Astrocyte (in vitro differentiated cells and primary cell): ENCODE results near the gene SUOX. TPM values are rescaled to one million over a fixed set of nuclear protein-coding genes. Genes with fewer than 3 reads are reported as not detected.

Source experiments
- DNase-seq: peaks from one replicate; pipeline ENCODE4 v3.0.0-alpha.2; 2010; ENCODE audit warnings: low read depth
- FAIRE-seq: peaks from 2 replicates; lab custom pipeline; 2011; peaks lifted over from hg19 to GRCh38; lab: Jason Lieb, UNC
- H2AFZ ChIP-seq: 2 replicates; pipeline ENCODE4 v1.6.0; 2012; ENCODE audit warnings: low read depth, low read length, inconsistent platforms
- H3K27ac ChIP-seq: 2 replicates; pipeline ENCODE4 v1.5.1; 2011; ENCODE audit warnings: low read depth, low read length, inconsistent platforms
- H3K27me3 ChIP-seq: 2 replicates; pipeline ENCODE4 v1.6.0; 2011; ENCODE audit warnings: low read length, inconsistent platforms; ENCODE audit not compliant: insufficient read depth
- H3K36me3 ChIP-seq: 2 replicates; pipeline ENCODE4 v1.5.1; 2011; ENCODE audit warnings: low read length, inconsistent platforms; ENCODE audit not compliant: insufficient read depth
- H3K4me1 ChIP-seq: 2 replicates; pipeline ENCODE4 v1.5.1; 2011; ENCODE audit warnings: low read length, inconsistent platforms; ENCODE audit not compliant: insufficient read depth
- H3K4me2 ChIP-seq: 2 replicates; pipeline ENCODE4 v1.6.0; 2012; ENCODE audit warnings: low read length, inconsistent platforms
- H3K4me3 ChIP-seq: 2 replicates; pipeline ENCODE4 v1.5.1; 2011; ENCODE audit warnings: low read depth, mild to moderate bottlenecking, low read length, inconsistent platforms; ENCODE audit not compliant: insufficient read depth
- H3K79me2 ChIP-seq: 2 replicates; pipeline ENCODE4 v1.6.0; 2012; ENCODE audit warnings: mild to moderate bottlenecking, low read length, inconsistent platforms; ENCODE audit not compliant: insufficient read depth
- H3K9ac ChIP-seq: 2 replicates; pipeline ENCODE4 v1.6.0; 2012; ENCODE audit warnings: mild to moderate bottlenecking, low read length, inconsistent platforms
- H3K9me3 ChIP-seq: 2 replicates; pipeline ENCODE4 v1.5.1; 2012; ENCODE audit warnings: low read depth, mild to moderate bottlenecking, low read length, inconsistent platforms; ENCODE audit not compliant: insufficient read depth
- H4K20me1 ChIP-seq: 2 replicates; pipeline ENCODE4 v1.6.0; 2012; ENCODE audit warnings: low read length, inconsistent platforms; ENCODE audit not compliant: insufficient read depth
- H3K27ac Mint-ChIP-seq: one replicate; pipeline ENCODE4 v1.8.0; 2021; ENCODE audit warnings: mild to moderate bottlenecking, mixed read lengths; ENCODE audit not compliant: unreplicated experiment
- H3K27me3 Mint-ChIP-seq: one replicate; pipeline ENCODE4 v1.8.0; 2021; ENCODE audit warnings: low read depth, mixed read lengths; ENCODE audit not compliant: unreplicated experiment
- H3K36me3 Mint-ChIP-seq: one replicate; pipeline ENCODE4 v1.8.0; 2021; ENCODE audit warnings: low read depth, mixed read lengths; ENCODE audit not compliant: unreplicated experiment
- H3K4me1 Mint-ChIP-seq: one replicate; pipeline ENCODE4 v1.8.0; 2021; ENCODE audit warnings: low read depth, mixed read lengths; ENCODE audit not compliant: unreplicated experiment
- H3K4me3 Mint-ChIP-seq: one replicate; pipeline ENCODE4 v1.8.0; 2021; ENCODE audit warnings: mild to moderate bottlenecking, moderate library complexity, mixed read lengths; ENCODE audit not compliant: unreplicated experiment
- H3K9me3 Mint-ChIP-seq: one replicate; pipeline ENCODE4 v1.8.0; 2021; ENCODE audit warnings: mild to moderate bottlenecking, mixed read lengths; ENCODE audit not compliant: unreplicated experiment
- CTCF ChIP-seq: IDR thresholded peaks from 2 replicates; pipeline ENCODE4 v1.5.1; 2011; ENCODE audit warnings: low read depth, mild to moderate bottlenecking, inconsistent platforms, low read length, moderate library complexity; ENCODE audit not compliant: insufficient read depth
- EZH2 ChIP-seq: IDR thresholded peaks from 2 replicates; pipeline ENCODE4 v1.6.1; 2012; ENCODE audit warnings: mild to moderate bottlenecking, low read length, inconsistent platforms; ENCODE audit not compliant: insufficient read depth
- total RNA-seq: library from RNA; stranded (reverse); gene quantifications from 2 replicates; pipeline ENCODE4 v1.2.1, GENCODE V29; 2021

Gene SUOX
- total RNA-seq, 1 donor from 2014 or later = 14.3 TPM

GRCh38 chr12:56017181-56017580 lies 20.1 kb downstream of the SUOX start:
- Histone ChIP-seq H3K4me2 (no peak overlapping the region), H3K79me2 (no peaks in the 10 kb centered on the region), H3K9me3 (no peaks in the 10 kb centered on the region), H3K36me3 (no peaks in the 10 kb centered on the region), H3K27me3 (no peaks in the 10 kb centered on the region), H3K27ac (no peak overlapping the region), H2AFZ (no peak overlapping the region), H3K4me3 (no peak overlapping the region), H3K9ac (no peak overlapping the region), H4K20me1 (no peaks in the 10 kb centered on the region), H3K4me1 (no peaks in the 10 kb centered on the region)
- Mint-ChIP-seq H3K4me3 (no peak overlapping the region), H3K9me3 (no peaks in the 10 kb centered on the region), H3K4me1 (peaks cover 15% of the 10 kb centered on the region), H3K36me3 (peaks cover 10% of the 10 kb centered on the region), H3K27me3 (no peaks in the 10 kb centered on the region), H3K27ac (no peak overlapping the region)
- no peak for TF ChIP-seq CTCF
- TF ChIP-seq EZH2 = no peak
- no peak for FAIRE-seq
- DNase-seq = no peak

DNA sequence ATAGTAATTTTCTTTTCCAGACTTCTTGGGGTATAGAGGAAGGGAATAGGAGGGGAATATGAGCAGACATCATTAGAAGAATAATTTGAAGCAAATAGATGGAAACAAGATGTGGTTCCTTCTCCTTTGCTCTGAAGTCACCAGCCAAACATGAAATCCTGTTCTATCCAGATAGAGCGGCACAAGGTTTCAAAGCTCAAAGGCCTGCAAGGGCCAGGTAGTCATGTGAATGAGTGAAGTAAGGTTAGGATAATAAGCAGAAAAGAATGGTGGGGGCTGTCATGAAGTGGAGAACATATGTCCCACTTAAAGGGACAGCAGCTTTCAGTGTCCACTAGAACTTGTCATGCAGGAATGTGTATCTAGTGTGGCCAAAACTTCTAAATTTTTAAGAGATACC lies 21.3 kb downstream of the SUOX start:
- H3K4me3 Mint-ChIP-seq = no peak overlapping the region
- Histone ChIP-seq H3K36me3 (no peaks in the 10 kb centered on the region), H3K9ac (no peak overlapping the region), H3K27ac (no peak overlapping the region), H3K27me3 (no peaks in the 10 kb centered on the region), H3K4me2 (no peak overlapping the region), H4K20me1 (no peaks in the 10 kb centered on the region), H2AFZ (no peak overlapping the region), H3K4me3 (no peak overlapping the region), H3K9me3 (no peaks in the 10 kb centered on the region), H3K79me2 (no peaks in the 10 kb centered on the region), H3K4me1 (no peaks in the 10 kb centered on the region)
- no peak for DNase-seq
- TF ChIP-seq CTCF (no peak), EZH2 (no peak)
- H3K36me3 Mint-ChIP-seq = peaks cover 10% of the 10 kb centered on the region
- peaks cover 15% of the 10 kb centered on the region for H3K4me1 Mint-ChIP-seq
- FAIRE-seq = no peak
- H3K9me3 Mint-ChIP-seq = no peaks in the 10 kb centered on the region
- no peak overlapping the region for H3K27ac Mint-ChIP-seq
- H3K27me3 Mint-ChIP-seq = no peaks in the 10 kb centered on the region

DNA sequence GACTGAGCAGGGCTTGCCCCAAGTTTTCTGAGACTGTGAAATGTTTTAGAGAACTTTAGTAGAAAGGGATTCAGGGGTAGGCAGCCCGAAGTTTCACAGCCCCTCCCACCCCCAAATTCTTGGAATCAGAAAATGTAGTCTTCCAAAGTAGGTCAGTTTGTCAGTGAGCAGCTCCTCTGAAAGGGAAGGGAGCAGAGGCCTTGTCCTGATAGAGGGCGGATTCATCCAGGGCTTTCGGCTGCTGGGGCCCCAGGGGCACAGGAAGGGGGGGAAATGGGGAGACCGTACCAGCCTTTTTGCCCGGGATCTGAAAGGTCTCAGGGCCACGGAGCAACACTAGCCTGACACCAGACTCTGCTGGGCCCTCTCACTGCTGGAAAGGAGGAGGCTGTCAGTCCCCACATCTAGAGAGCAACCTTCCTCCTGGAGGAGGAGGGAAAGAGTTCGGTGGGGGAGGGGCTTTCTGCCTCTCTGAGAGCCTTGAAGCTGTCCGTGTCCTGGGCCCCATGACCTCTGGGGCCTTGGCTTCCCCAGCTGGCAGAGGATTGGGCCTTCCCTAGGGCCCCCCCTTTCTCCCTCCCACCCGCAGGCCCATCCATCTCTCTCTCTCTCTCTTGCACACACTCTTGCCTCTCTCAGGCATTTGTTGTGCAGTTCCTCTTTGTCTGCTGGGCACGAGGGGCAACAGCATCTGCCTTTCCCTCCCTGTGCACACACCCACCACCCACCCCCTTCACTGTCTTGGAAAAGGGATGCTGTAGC lies 23.5 kb downstream of the SUOX start, which contains the start of gene IKZF4:
Gene IKZF4 (plus strand): TSS at position 621 of the 762 bp plus-strand sequence. CDS start 451 bp downstream, outside the sequence.
- Histone ChIP-seq H3K27me3 (no peaks in the 10 kb centered on the region), H3K4me2 (peak within 1 kb of the TSS; percentile 82), H3K9me3 (no peaks in the 10 kb centered on the region), H2AFZ (peak within 1 kb of the TSS; percentile 94), H3K9ac (peak within 1 kb of the TSS; percentile 63), H4K20me1 (no peaks in the 10 kb centered on the region), H3K4me3 (peak within 1 kb of the TSS; percentile 37), H3K36me3 (peaks cover 3% of the 10 kb centered on the region), H3K4me1 (no peaks in the 10 kb centered on the region), H3K27ac (no peak within 1 kb of the TSS), H3K79me2 (no peaks in the 10 kb centered on the region)
- FAIRE-seq = no peak
- DNase-seq = no peak
- TF ChIP-seq CTCF = no peak
- no peak for TF ChIP-seq EZH2
- H3K4me1 Mint-ChIP-seq = peaks cover 15% of the 10 kb centered on the region
- H3K27ac Mint-ChIP-seq = peak within 1 kb of the TSS; percentile 86
- H3K9me3 Mint-ChIP-seq = no peaks in the 10 kb centered on the region
- peak within 1 kb of the TSS; percentile 85 for H3K4me3 Mint-ChIP-seq
- no peaks in the 10 kb centered on the region for H3K27me3 Mint-ChIP-seq
- peaks cover 16% of the 10 kb centered on the region for H3K36me3 Mint-ChIP-seq
